WTC11 (cell line): ENCODE measurements around the gene CDH2.

ENCODE experiments used
- EMX1 ChIP-seq: fragments of 250-450 bp; sonication (Bioruptor Pico); IDR thresholded peaks from 2 replicates; pipeline ENCODE4 v1.8.0; 2021; ENCODE audit warnings: mild to moderate bottlenecking
- NR2C2 ChIP-seq: sonication (generic); formaldehyde crosslinking; IDR thresholded peaks from 2 replicates; pipeline ENCODE4 v1.8.0; 2022; ENCODE audit warnings: mild to moderate bottlenecking, missing genetic modification reagents
- SP1 ChIP-seq: sonication (generic); formaldehyde crosslinking; conservative IDR thresholded peaks from 2 replicates; pipeline ENCODE4 v1.8.1; 2022; ENCODE audit warnings: missing genetic modification reagents
- ZNF138 ChIP-seq: sonication (generic); formaldehyde crosslinking; conservative IDR thresholded peaks from 2 replicates; pipeline ENCODE4 v1.8.1; 2022; ENCODE audit warnings: mild to moderate bottlenecking, moderate library complexity, missing genetic modification reagents
- ZNF263 ChIP-seq: sonication (generic); formaldehyde crosslinking; IDR thresholded peaks from 2 replicates; pipeline ENCODE4 v1.8.1; 2022; ENCODE audit warnings: low read depth, mild to moderate bottlenecking, moderate library complexity, missing genetic modification reagents
- TF ChIP-seq, protein P1 (sequence below): sonication (generic); formaldehyde crosslinking; IDR thresholded peaks from 2 replicates; pipeline ENCODE4 v1.8.0; 2022; ENCODE audit warnings: mild to moderate bottlenecking, missing genetic modification reagents
- TF ChIP-seq, protein P2 (sequence below): fragments of 200-600 bp; IDR thresholded peaks from 2 replicates; pipeline ENCODE4 v1.8.0; 2022; ENCODE audit warnings: antibody characterized with exemption
- TF ChIP-seq, protein P3 (sequence below): sonication (generic); formaldehyde crosslinking; IDR thresholded peaks from 2 replicates; pipeline ENCODE4 v1.8.1; 2022; ENCODE audit warnings: low read depth, mild to moderate bottlenecking, moderate library complexity, missing genetic modification reagents, borderline replicate concordance
- TF ChIP-seq, protein P4 (sequence below): sonication (generic); formaldehyde crosslinking; IDR thresholded peaks from 2 replicates; pipeline ENCODE4 v1.8.1; 2023; ENCODE audit warnings: mild to moderate bottlenecking, missing genetic modification reagents, moderate library complexity
- TF ChIP-seq, protein P5 (sequence below): sonication (generic); formaldehyde crosslinking; IDR thresholded peaks from 2 replicates; pipeline ENCODE4 v1.8.1; 2023; ENCODE audit warnings: mild to moderate bottlenecking, missing genetic modification reagents, moderate library complexity

DNA sequence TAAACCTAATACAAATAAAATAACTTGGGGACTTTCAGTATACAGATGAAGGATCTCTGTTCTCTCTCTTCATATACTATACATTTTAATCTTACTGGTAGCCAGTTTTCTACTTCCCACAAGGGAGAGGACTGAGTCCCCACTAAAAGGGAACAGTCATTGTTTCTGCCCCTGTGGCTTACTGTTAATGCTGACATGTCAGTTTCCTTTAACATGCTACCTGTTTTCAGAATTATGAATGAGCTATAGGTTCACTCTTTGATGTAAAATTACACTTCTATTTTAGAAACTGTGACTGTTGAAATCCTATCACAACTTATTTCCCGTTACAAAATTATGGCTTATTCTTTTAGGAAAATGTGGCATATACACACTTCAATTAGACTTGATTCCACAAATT, 207.7 kb downstream of the CDH2 start:
- TF ChIP-seq, protein P1, sequence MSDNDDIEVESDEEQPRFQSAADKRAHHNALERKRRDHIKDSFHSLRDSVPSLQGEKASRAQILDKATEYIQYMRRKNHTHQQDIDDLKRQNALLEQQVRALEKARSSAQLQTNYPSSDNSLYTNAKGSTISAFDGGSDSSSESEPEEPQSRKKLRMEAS (CRISPR knock-in tag): no peak
- TF ChIP-seq, protein P2, sequence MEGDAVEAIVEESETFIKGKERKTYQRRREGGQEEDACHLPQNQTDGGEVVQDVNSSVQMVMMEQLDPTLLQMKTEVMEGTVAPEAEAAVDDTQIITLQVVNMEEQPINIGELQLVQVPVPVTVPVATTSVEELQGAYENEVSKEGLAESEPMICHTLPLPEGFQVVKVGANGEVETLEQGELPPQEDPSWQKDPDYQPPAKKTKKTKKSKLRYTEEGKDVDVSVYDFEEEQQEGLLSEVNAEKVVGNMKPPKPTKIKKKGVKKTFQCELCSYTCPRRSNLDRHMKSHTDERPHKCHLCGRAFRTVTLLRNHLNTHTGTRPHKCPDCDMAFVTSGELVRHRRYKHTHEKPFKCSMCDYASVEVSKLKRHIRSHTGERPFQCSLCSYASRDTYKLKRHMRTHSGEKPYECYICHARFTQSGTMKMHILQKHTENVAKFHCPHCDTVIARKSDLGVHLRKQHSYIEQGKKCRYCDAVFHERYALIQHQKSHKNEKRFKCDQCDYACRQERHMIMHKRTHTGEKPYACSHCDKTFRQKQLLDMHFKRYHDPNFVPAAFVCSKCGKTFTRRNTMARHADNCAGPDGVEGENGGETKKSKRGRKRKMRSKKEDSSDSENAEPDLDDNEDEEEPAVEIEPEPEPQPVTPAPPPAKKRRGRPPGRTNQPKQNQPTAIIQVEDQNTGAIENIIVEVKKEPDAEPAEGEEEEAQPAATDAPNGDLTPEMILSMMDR: no peak
- TF ChIP-seq ZNF263 (CRISPR knock-in tag) (no peak), NR2C2 (CRISPR knock-in tag) (no peak), ZNF138 (no peak), EMX1 (CRISPR knock-in tag) (no peak), SP1 (CRISPR knock-in tag) (no peak)
- TF ChIP-seq, protein P3, sequence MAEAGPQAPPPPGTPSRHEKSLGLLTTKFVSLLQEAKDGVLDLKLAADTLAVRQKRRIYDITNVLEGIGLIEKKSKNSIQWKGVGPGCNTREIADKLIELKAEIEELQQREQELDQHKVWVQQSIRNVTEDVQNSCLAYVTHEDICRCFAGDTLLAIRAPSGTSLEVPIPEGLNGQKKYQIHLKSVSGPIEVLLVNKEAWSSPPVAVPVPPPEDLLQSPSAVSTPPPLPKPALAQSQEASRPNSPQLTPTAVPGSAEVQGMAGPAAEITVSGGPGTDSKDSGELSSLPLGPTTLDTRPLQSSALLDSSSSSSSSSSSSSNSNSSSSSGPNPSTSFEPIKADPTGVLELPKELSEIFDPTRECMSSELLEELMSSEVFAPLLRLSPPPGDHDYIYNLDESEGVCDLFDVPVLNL (CRISPR knock-in tag): no peak
- TF ChIP-seq, protein P4, sequence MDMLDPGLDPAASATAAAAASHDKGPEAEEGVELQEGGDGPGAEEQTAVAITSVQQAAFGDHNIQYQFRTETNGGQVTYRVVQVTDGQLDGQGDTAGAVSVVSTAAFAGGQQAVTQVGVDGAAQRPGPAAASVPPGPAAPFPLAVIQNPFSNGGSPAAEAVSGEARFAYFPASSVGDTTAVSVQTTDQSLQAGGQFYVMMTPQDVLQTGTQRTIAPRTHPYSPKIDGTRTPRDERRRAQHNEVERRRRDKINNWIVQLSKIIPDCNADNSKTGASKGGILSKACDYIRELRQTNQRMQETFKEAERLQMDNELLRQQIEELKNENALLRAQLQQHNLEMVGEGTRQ (CRISPR knock-in tag): no peak
- TF ChIP-seq, protein P5, sequence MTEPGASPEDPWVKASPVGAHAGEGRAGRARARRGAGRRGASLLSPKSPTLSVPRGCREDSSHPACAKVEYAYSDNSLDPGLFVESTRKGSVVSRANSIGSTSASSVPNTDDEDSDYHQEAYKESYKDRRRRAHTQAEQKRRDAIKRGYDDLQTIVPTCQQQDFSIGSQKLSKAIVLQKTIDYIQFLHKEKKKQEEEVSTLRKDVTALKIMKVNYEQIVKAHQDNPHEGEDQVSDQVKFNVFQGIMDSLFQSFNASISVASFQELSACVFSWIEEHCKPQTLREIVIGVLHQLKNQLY (CRISPR knock-in tag): no peak
